ENCODE data around the gene ARHGAP27.
"Not testable (repeated sequence)": the region's sequence is repeated elsewhere in the genome, so short reads cannot be mapped to it uniquely, and the experiment has no call there.

- TF ChIP-seq CREB1 (IDR thresholded peaks at IDR 0.05; ENCODE audit: low read depth); FOXM1 (IDR thresholded peaks at IDR 0.05; ENCODE audit: borderline replicate concordance, low read depth); TAF1 (IDR thresholded peaks at IDR 0.05; ENCODE audit: low read depth); YY1 (IDR thresholded peaks at IDR 0.05; ENCODE audit: low read depth); CEBPB (IDR thresholded peaks at IDR 0.05); REST (IDR thresholded peaks at IDR 0.05; ENCODE audit: low read depth): not testable (repeated sequence)
Measured at GRCh38 chr17:45440839-45441515, 8.3 kb upstream of the ARHGAP27 start.
